GM18873 (cell line): ENCODE measurements around the gene RPL22L1.
"Not testable (repeated sequence)": the region's sequence is repeated elsewhere in the genome, so short reads cannot be mapped to it uniquely, and the experiment has no call there.

ENCODE experiments used
- ATAC-seq: cut with Tn5 transposase; IDR thresholded peaks from one replicate; pipeline ENCODE4 v1.9.1; 2021; ENCODE audit warnings: mild to moderate bottlenecking, moderate library complexity, moderate number of reproducible peaks; ENCODE audit not compliant: unreplicated experiment, low FRiP score

Gene RPL22L1

DNA sequence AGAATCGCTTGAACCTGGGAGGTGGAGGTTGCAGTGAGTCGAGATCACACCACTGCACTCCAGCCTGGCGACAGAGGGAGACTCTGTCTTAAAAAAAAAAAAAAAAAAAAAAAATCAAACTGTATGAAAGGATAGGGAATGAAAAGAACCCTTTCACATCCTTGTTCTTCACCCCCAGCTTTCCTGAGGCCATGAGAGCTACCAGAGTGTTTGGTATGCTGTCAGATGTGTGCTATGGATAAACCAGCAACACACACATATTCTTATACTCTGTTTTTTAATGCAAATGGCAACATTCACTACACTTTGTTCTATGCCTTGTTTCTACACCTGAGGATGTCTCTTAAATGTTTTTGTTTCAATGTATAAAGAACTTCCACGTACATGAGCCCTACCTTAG lies 33.5 kb downstream of the RPL22L1 start:
- no peak for ATAC-seq

DNA sequence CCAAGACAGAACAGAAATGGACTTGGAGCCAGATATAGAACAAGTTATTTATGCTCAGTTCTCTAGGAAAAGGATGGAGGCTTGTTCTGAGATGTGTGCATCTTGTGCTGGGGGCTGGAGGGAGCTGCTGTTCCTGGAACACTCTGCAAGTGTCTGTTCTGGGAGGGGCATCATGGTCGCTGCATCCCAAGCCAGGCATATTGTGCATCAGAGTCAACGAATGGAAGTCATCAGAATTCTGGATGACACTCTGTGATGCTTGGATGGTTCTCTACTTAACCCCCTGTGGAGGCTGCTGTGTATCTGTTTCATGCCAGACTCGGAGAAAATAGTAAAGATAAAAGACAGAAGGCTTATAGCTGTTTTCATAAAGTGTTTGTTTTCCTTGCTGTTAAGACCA lies 34.7 kb downstream of the RPL22L1 start:
- ATAC-seq = no peak

DNA sequence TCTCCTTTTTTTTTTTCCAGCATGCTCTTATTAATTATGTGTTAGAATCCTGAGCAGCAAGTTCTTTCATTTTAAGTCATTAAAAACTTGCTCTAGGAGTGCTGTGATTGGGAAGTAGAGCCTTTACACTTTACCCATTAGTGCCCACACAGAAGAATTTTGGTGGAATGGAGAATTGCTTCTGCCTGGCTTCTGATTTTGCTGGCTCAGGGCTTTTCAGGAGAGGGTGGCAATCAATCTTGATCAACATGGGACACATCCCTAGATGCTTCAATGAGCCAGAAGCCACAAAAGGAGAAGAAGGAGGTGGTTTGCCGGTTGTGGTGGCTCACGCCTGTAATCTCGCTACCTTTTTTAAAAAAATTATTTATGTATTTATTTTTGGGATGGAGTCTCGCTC lies 39.4 kb downstream of the RPL22L1 start:
- ATAC-seq = no peak

DNA sequence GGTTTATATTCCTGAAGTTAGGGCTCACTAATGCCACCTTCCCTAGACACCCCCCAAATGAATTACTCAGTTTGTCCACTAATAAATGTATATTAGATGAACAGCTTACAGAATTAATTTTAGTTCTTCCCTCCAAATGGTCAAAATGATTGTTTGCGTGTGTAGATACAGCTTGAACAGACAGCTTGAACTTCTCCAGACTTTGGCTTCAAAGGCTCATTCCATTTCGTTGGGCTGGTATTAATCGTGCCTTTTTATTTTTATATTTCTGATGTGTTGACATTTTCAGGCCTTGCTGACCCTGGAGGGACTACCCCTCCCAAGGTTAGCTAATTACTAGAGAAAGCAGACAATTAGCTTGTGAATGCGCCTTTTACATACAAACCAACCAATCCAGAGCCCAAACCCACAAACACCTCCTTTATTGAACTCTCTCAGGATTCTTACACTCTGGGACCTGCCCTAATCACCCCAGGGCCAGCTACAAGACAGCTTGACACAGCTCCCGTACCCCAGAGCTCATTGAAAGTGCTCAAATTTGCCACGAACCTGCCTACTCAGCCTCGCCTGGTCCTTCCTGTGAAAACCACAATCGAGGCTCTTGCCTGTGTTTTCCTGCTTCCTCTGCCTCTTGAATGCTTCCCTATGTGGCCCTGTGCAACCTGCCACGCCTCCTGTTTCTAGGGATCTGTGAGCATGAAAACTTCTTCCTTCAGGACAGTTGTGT lies 40.3 kb downstream of the RPL22L1 start:
- ATAC-seq = no peak

DNA sequence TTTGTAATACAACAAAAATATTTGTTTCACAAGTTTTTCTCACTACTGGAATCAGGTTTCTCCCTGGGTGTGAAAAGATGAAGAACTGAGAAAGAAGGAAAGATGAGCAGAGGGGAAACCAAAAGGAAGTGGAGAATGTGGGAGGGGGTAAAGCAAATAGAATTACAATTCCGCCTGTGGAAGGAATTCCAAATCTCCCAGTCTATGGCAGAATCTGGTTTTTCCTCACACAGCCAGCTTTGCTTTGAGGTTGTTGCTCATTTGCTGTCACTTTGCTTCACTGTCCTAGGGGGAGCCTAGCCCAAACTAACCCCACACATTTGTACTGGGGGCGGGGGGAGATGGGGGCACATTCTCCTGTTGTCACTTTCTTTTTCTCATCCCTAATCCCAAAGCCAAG lies 43.9 kb downstream of the RPL22L1 start:
- ATAC-seq = no peak

DNA sequence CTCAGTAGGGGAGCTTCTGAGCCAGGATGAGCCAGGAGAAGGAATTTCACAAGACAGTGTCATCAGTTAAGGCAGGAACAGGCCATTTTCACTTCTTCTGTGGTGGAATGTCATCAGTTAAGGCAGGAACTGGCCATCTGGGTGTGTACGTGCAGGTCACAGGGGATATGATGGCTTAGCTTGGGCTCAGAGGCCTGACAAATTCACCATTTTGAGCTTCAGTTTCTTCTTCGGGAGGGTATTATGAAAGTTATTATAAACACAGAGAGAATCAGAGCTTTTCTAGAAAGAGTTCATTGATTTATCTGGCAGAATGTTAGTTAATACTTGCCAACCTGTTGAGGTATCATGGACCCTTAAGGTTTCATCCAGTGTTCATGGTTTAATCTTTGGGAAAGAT lies 46.4 kb downstream of the RPL22L1 start:
- ATAC-seq = not testable (repeated sequence)

DNA sequence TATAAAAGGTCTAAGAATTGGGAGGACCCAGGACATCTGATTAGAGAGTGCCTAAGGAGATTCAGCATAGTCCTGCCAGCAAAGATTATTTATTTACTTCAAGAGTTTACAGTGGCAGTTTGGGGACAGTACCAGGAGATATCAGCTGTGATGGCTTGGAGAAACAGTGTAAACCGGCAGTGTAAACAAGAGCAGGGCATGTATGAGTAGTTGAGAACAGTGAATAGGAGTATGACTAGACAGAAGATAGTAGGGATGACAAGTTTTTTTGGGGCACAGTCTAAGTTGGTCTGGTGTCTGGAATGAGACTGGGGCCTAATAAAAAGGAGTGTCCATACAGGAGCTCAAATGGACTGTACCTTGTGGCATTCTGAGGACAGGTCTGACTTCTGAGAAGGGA lies 51.7 kb downstream of the RPL22L1 start:
- not testable (repeated sequence) for ATAC-seq

DNA sequence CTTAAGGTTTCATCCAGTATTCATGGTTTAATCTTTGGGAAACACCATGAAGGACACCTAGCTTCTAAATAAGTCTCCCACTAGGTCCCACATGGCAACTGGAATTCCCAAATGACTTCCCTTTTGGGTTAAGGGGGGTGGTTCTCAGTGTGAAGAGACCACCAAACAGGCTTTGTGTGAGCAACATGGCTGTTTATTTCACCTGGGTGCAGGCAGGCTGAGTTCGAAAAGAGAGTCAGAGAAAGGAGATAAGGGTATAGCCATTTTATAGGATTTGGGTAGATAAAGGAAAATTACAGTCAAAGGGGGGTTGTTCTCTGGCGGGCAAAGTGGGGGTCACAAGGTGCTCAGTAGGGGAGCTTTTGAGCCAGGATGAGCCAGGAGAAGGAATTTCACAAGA lies 52.5 kb downstream of the RPL22L1 start:
- ATAC-seq = not testable (repeated sequence)

DNA sequence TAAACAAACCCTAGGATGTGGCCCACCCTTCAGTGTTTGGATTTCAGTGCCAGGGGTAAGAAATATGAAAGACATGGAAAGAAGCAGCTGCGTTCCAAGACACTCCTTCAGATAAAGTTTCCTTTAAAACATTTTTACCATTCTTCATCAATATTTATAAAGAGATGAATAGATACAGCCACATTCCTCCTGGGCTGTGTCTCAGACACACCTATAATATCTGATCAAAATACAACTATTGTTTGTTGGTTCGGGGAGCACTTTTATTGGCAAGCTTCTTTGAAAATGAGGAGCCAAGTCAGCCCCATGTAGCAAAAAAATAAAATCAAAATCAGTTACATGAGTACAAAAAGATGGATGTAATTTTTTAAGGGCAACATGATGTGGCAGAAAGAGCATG lies 53.2 kb downstream of the RPL22L1 start:
- no peak for ATAC-seq

DNA sequence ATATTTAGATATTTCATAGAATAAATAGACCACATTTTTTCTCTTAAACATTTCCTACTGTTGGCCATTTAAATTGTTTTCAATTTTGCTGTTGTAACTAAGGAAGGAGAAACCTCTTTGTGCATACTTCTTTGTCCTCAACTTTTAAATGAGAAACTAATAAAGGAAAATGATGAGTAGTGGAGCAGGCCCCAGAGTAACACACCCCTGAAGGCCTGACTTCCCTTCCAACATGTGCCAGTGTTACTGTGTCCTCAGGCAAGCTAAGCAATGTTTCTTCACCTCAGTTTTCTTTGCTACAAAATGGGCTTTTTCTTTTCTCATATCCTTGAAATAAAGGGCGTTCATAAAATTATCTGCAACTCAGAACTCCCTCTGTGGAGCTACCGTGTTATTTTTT lies 53.7 kb downstream of the RPL22L1 start:
- ATAC-seq = no peak

DNA sequence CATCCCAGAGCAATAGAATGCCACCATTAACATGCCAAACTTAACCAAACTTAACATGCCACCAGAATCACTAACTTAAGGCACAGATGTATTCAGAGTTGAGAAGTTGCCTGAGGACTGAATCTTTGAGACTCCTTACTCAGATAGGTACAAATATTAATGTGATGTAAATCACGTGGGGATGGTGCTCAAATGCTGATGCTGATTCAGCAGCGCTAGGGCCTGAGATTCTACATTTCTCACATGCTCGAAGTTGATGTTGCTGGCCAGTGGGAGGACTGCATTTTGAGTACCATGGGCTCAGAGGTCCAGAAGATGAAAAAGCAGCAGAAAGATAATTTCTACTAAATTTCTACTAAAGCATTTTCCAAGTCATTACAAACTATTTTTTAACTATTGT lies 54.1 kb downstream of the RPL22L1 start:
- no peak for ATAC-seq

DNA sequence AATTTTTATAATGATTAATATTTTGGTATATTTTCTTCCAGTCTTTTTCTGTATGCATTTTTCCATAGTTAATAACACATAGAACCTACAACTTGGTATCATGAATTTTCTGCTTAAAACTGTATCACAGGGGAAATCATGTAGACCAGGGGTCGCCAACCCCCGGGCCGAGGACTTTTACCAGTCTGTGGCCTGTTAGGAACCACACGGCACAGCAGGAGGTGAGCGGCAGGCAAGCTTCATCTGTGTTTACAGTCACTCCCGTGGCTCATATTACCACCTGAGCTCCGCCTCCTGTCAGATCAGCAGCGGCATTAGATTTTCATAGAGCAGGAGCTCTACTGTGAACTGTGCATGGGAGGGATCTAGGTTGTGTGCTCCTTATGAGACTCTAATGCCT lies 54.7 kb downstream of the RPL22L1 start:
- no peak for ATAC-seq
